HFFc6 (cell line): ENCODE data around the gene A4GALT. TPM values are rescaled to one million over a fixed set of nuclear protein-coding genes. Genes with fewer than 3 reads are reported as not detected.

Experiments
- DNase-seq: peaks from one replicate; pipeline ENCODE4 v3.0.0-alpha.2; 2018
- H3K27ac Mint-ChIP-seq: 2 replicates; pipeline ENCODE4 v1.8.0; 2020; ENCODE audit warnings: mild to moderate bottlenecking, mixed read lengths
- H3K27me3 Mint-ChIP-seq: 2 replicates; pipeline ENCODE4 v1.8.0; 2021; ENCODE audit warnings: mild to moderate bottlenecking, moderate library complexity, mixed read lengths; ENCODE audit not compliant: insufficient read depth
- H3K36me3 Mint-ChIP-seq: 2 replicates; pipeline ENCODE4 v1.8.0; 2021; ENCODE audit warnings: low read depth, mixed read lengths
- H3K4me1 Mint-ChIP-seq: 2 replicates; pipeline ENCODE4 v1.8.0; 2020; ENCODE audit warnings: low read depth, mixed read lengths
- H3K4me3 Mint-ChIP-seq: 2 replicates; pipeline ENCODE4 v1.8.0; 2020; ENCODE audit warnings: mild to moderate bottlenecking, moderate library complexity, mixed read lengths
- H3K9me3 Mint-ChIP-seq: 2 replicates; pipeline ENCODE4 v1.8.0; 2020; ENCODE audit warnings: mild to moderate bottlenecking, mixed read lengths
- CTCF ChIP-seq: fragments of 200-600 bp; sonication (generic); IDR thresholded peaks from 2 replicates; pipeline ENCODE4 v1.5.0; 2021; ENCODE audit warnings: antibody characterized with exemption, mild to moderate bottlenecking
- total RNA-seq, 6 experiments: library from RNA; stranded (reverse); fragmentation: NEBNext Ultra II Directional; extraction: Animal tissue kit (Norgen Biotek cat#: 25700); gene quantifications; 2 replicates in 1 of 6; 3 replicates in 5 of 6; pipeline ENCODE4 v1.2.3, GENCODE V29; 2021

A4GALT gene
- total RNA-seq, 6 experiments from 2014 or later = 12.2 to 14.3 (median 13.1) TPM

GRCh38 chr22:42699976-42700352 lies 20.7 kb downstream of the A4GALT start:
- DNase-seq = no peak
- Mint-ChIP-seq H3K4me3 (no peak overlapping the region), H3K27me3 (no peaks in the 10 kb centered on the region; the same call in 1 of the 2 replicates), H3K9me3 (no peaks in the 10 kb centered on the region), H3K4me1 (peaks cover 35% of the 10 kb centered on the region), H3K27ac (no peak overlapping the region), H3K36me3 (no peaks in the 10 kb centered on the region)
- TF ChIP-seq CTCF = no peak

GRCh38 chr22:42699281-42699975 lies 21.2 kb downstream of the A4GALT start:
- DNase-seq = no peak
- no peak for TF ChIP-seq CTCF
- Mint-ChIP-seq H3K4me1 (peaks cover 35% of the 10 kb centered on the region), H3K4me3 (peak overlapping the region; percentile 50), H3K36me3 (no peaks in the 10 kb centered on the region), H3K27ac (peak overlapping the region; percentile 89), H3K9me3 (no peaks in the 10 kb centered on the region), H3K27me3 (no peaks in the 10 kb centered on the region; the same call in 1 of the 2 replicates)

GRCh38 chr22:42697542-42698013 lies 23.1 kb downstream of the A4GALT start:
- no peak overlapping the region for H3K4me3 Mint-ChIP-seq
- peaks cover 35% of the 10 kb centered on the region for H3K4me1 Mint-ChIP-seq
- DNase-seq = peak; percentile 89
- no peaks in the 10 kb centered on the region for H3K9me3 Mint-ChIP-seq
- H3K27me3 Mint-ChIP-seq = no peaks in the 10 kb centered on the region; the same call in 1 of the 2 replicates
- H3K36me3 Mint-ChIP-seq = no peaks in the 10 kb centered on the region
- no peak for TF ChIP-seq CTCF
- peak overlapping the region; percentile 89 for H3K27ac Mint-ChIP-seq

- DNase-seq = no peak
Observed at GRCh38 chr22:42696331-42696967, 24.2 kb downstream of the A4GALT start.

GRCh38 chr22:42695294-42695693 lies 25.4 kb downstream of the A4GALT start:
- peaks cover 35% of the 10 kb centered on the region for H3K4me1 Mint-ChIP-seq
- DNase-seq = no peak
- H3K4me3 Mint-ChIP-seq = no peak overlapping the region
- no peaks in the 10 kb centered on the region for H3K36me3 Mint-ChIP-seq
- no peaks in the 10 kb centered on the region; the same call in 1 of the 2 replicates for H3K27me3 Mint-ChIP-seq
- TF ChIP-seq CTCF = no peak
- no peaks in the 10 kb centered on the region for H3K9me3 Mint-ChIP-seq
- H3K27ac Mint-ChIP-seq = no peak overlapping the region; the same call in 1 of the 2 replicates

More at GRCh38 chr22:42696331-42696967, 24.2 kb downstream of the A4GALT start:
- H3K4me3 Mint-ChIP-seq = no peak overlapping the region
- no peaks in the 10 kb centered on the region; the same call in 1 of the 2 replicates for H3K27me3 Mint-ChIP-seq
- H3K36me3 Mint-ChIP-seq = no peaks in the 10 kb centered on the region
- TF ChIP-seq CTCF = no peak
- no peaks in the 10 kb centered on the region for H3K9me3 Mint-ChIP-seq
- H3K4me1 Mint-ChIP-seq = peaks cover 35% of the 10 kb centered on the region
- H3K27ac Mint-ChIP-seq = peak overlapping the region; percentile 33
